ENCODE data around the gene PMF1.
"Not testable (repeated sequence)": the region's sequence is repeated elsewhere in the genome, so short reads cannot be mapped to it uniquely, and the experiment has no call there.

The PMF1 gene

DNA sequence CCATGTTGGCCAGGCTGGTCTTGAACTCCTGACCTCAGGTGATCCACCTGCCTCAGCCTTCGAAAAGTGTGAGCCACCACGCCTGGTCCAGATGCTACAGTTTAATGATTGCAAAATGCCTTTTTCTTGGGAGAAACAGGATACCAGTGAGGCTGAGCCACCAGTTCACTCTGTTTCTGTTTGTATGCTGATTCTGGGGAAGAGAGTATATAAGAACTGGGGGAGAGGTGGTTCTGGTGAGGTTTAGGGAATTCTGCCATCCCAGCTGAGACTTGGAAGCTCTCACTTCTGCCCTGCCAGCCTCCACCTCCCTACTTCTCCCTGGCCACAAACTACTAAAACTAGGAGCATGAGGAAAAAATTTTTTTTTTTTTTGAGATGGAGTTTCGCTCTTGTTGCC is 8.1 kb upstream of the PMF1 start:
- TF ChIP-seq, protein P1, sequence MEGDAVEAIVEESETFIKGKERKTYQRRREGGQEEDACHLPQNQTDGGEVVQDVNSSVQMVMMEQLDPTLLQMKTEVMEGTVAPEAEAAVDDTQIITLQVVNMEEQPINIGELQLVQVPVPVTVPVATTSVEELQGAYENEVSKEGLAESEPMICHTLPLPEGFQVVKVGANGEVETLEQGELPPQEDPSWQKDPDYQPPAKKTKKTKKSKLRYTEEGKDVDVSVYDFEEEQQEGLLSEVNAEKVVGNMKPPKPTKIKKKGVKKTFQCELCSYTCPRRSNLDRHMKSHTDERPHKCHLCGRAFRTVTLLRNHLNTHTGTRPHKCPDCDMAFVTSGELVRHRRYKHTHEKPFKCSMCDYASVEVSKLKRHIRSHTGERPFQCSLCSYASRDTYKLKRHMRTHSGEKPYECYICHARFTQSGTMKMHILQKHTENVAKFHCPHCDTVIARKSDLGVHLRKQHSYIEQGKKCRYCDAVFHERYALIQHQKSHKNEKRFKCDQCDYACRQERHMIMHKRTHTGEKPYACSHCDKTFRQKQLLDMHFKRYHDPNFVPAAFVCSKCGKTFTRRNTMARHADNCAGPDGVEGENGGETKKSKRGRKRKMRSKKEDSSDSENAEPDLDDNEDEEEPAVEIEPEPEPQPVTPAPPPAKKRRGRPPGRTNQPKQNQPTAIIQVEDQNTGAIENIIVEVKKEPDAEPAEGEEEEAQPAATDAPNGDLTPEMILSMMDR (IDR thresholded peaks at IDR 0.05; ENCODE audit: extremely low read depth, missing control alignments) = no peak
- DNase-seq (ENCODE audit: low spot score) = no peak

DNA sequence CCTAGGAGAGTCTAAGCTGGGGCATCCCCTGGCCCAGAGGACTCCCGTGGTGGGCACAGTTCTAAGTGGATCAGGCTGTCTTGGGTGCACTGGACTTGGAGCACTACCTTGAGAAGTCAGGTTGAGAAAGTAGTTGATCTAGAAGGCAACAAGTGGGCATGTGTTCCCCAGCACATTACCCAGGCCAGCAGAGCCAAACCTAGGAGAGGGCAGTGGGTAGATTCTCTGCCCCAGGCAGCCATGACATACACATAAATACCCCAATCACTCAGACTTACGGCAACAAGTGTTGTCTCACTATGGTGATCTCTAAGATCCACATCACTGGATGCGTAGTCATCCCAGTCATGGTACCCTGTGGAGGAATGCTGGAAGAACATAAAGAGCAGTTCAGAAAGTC is 1.6 kb upstream of the PMF1 start:
- TF ChIP-seq, protein P1 (IDR thresholded peaks at IDR 0.05; ENCODE audit: extremely low read depth, missing control alignments) = no peak
- no peak for DNase-seq (ENCODE audit: low spot score)

DNA sequence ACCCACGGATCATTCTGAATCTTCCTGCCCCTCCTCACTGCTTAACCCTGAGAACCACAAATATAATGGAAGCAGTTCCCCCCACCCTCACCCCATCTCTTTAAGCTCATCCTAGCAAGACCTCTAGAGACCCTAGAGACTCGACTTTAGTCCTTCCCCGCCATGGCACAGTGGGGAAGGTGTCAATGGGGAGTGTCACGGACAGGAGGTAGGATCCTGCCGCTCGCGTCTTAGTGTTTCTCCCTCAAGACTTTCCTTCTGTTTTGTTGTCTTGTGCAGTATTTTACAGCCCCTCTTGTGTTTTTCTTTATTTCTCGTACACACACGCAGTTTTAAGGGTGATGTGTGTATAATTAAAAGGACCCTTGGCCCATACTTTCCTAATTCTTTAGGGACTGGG is 677 bp upstream of the PMF1 start:
- no peak for DNase-seq (ENCODE audit: low spot score)
- TF ChIP-seq, protein P1 (IDR thresholded peaks at IDR 0.05; ENCODE audit: extremely low read depth, missing control alignments) = no peak

DNA sequence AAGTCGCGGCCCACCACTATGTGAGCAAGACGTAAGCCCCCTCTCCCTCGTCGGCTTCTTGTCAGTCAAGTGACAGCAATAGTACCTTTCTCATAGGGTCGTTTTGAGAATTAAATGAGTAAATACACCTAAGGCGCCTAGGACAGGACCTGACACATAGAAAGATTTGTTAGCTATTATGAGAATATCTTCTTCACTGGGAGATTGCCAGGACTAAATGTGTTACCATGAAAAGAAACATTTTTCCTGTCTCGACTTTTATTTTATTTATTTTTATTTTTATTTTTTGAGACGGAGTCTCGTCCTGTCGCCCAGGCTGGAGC is 798 bp downstream of the PMF1 start:
- TF ChIP-seq, protein P1 (IDR thresholded peaks at IDR 0.05; ENCODE audit: extremely low read depth, missing control alignments) = no peak
- no peak for DNase-seq (ENCODE audit: low spot score)

DNA sequence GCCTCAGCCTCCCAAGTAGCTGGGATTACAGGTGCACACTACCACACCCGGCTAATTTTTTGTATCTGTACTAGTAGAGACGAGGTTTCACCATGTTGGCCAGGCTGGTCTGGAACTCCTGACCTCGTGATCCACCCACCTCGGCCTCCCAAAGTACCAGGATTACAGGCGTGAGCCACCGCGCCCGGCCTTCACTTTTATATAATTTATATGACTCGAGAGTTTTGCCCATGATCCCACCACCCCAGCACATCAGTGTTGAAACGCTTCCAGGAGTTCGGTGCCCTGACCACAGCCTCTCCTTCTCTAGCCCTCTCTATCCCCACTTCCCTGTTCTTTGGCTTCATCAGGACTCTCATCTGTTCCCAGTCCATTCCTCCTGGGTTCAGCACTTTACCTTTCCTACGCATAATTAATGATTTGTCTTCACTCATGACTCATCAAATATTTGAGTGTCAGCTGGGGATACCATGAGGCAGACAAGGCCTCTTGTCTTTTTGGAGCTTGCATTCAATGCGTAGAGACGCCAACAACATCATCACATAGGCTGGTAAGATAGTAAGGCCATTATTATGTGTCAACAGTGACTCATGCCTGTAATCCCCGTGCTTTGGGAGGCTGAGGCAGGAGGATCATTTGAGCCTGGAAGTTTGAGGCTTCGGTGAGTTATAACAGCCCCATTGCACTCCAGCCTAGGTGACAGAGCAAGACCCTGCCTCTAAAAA is 1.4 kb downstream of the PMF1 start:
- TF ChIP-seq, protein P1 (IDR thresholded peaks at IDR 0.05; ENCODE audit: extremely low read depth, missing control alignments) = no peak
- DNase-seq (ENCODE audit: low spot score) = no peak

DNA sequence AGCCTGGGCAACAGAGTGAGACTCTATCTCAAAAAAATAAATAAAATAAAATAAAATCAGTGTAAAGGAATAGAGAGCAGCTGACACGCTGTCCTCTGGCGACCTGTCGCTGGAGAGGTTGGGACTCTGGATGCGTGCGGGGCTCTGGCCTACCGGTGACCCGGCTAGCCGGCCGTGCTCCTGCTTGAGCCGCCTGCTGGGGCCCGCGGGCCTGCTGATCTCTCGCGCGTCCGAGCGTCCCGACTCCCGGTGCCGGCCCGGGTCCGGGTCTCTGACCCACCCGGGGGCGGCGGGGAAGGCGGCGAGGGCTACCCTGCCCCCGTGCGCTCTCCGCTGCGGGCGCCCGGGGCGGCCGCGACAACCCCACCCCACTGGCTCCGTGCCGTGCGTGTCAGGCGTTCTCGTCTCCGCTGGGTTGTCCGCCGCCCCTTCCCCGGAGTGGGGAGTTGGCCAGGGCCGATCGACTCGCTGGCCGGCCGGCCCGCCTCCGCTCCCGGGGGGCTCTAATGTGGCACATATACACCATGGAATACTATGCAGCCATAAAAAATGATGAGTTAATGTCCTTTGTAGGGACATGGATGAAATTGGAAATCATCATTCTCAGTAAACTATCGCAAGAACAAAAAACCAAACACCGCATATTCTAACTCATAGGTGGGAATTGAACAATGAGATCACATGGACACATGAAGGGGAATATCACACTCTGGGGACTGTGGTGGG is 3.7 kb downstream of the PMF1 start:
- not testable (repeated sequence) for DNase-seq (ENCODE audit: low spot score)

DNA sequence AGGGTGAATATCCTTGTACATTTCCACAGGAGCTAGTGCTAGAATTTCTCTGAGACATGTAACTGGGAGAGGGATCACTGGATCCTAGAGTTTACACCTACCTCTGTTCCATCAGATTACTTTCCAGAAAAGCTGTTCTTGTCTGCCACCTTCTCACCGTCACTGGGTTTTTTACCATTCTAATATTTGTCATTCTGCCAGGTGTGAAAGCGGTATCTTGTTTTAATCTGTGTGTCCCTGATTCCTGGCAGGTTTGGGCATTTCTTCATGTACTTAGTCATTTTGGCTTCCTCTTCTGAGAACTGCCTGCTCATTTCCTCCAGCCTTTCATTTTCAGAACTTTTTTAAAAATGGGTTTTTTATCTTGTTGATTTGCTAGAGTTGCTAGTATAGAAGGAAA is 5.1 kb downstream of the PMF1 start:
- TF ChIP-seq, protein P1 (IDR thresholded peaks at IDR 0.05; ENCODE audit: extremely low read depth, missing control alignments) = no peak
- DNase-seq (ENCODE audit: low spot score) = peak; percentile 57

DNA sequence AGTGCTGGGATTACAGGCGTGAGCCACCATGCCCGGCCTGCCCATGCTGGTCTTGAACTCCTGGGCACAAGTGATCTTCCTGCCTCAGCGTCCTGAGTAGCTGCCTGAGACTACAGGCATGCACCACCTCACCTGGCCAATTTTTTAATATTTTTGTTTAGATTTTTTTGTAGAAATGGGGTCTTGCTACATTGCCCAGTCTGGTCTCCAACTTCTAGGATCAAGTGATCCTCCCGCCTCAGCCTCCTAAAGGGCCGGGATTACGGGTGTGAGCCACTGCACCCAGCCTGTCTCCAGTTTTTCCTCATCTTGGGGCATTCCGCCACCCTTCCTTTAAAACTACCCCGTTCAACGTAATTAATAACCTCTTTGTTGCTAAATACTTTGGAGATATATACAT is 7.4 kb downstream of the PMF1 start:
- no peak for DNase-seq (ENCODE audit: low spot score)
- TF ChIP-seq, protein P1 (IDR thresholded peaks at IDR 0.05; ENCODE audit: extremely low read depth, missing control alignments) = no peak

Measured in GM20000 (cell line).